22Rv1 (cell line): Measurements from ENCODE around the gene LHFPL2.

ENCODE experiments used
- H3K27ac ChIP-seq: fragments of 450-650 bp; 2 replicates; pipeline ENCODE4 v1.5.1; 2017
- CTCF ChIP-seq: fragments of 450-650 bp; IDR thresholded peaks from 2 replicates; pipeline ENCODE4 v1.5.1; 2017; ENCODE audit warnings: mild to moderate bottlenecking
- ZFX ChIP-seq: fragments of 450-650 bp; IDR thresholded peaks from 2 replicates; pipeline ENCODE4 v1.6.1; 2017; ENCODE audit warnings: antibody characterized with exemption, borderline replicate concordance

LHFPL2 gene

GRCh38 chr5:78612227-78613150 is 36.1 kb downstream of the LHFPL2 start:
- no peak for TF ChIP-seq CTCF
- no peak for TF ChIP-seq ZFX
- H3K27ac ChIP-seq = no peak overlapping the region

GRCh38 chr5:78611126-78611605 is 37.4 kb downstream of the LHFPL2 start:
- TF ChIP-seq CTCF (no peak), ZFX (no peak)
- H3K27ac ChIP-seq = no peak overlapping the region

- H3K27ac ChIP-seq = no peak overlapping the region
- TF ChIP-seq ZFX = no peak
- TF ChIP-seq CTCF = no peak
These were observed 37.9 kb downstream of the LHFPL2 start for GRCh38 chr5:78610636-78611035.

GRCh38 chr5:78610163-78610583 is 38.4 kb downstream of the LHFPL2 start:
- H3K27ac ChIP-seq = no peak overlapping the region
- no peak for TF ChIP-seq CTCF
- TF ChIP-seq ZFX = no peak

- no peak overlapping the region for H3K27ac ChIP-seq
- no peak for TF ChIP-seq CTCF
- TF ChIP-seq ZFX = no peak
These were observed 40.7 kb downstream of the LHFPL2 start for GRCh38 chr5:78607864-78608263.

- H3K27ac ChIP-seq = no peak overlapping the region
- TF ChIP-seq CTCF = no peak
- TF ChIP-seq ZFX = no peak
These were observed 42.3 kb downstream of the LHFPL2 start for GRCh38 chr5:78606241-78606640.

- TF ChIP-seq ZFX = no peak
- no peak for TF ChIP-seq CTCF
- H3K27ac ChIP-seq = no peak overlapping the region
These were observed 43.0 kb downstream of the LHFPL2 start for GRCh38 chr5:78605611-78606010.
